ENCODE results near the gene HIPK1. TPM values are rescaled to one million over a fixed set of nuclear protein-coding genes. Genes with fewer than 3 reads are reported as not detected.
A peak's percentile ranks its signal among the peaks of the same experiment; 100 is the strongest.
"Not testable (repeated sequence)": the region's sequence is repeated elsewhere in the genome, so short reads cannot be mapped to it uniquely, and the experiment has no call there.

HIPK1 gene
- total and polyA plus RNA-seq, 2 donors: 23.5 to 41.7 TPM

GRCh38 chr1:113943028-113943811 lies 14.1 kb downstream of the HIPK1 start:
- H3K36me3 ChIP-seq (ENCODE audit: insufficient read depth): no peaks in the 10 kb centered on the region
- H3K4me1 ChIP-seq (ENCODE audit: insufficient read depth): peaks cover 2% of the 10 kb centered on the region
- H3K27ac ChIP-seq (ENCODE audit: low read depth): no peak overlapping the region
- no peak overlapping the region for H3K4me3 ChIP-seq (ENCODE audit: low read depth, low read length)
- no peak for DNase-seq (ENCODE audit: extremely low spot score)

GRCh38 chr1:113945329-113945728 lies 16.2 kb downstream of the HIPK1 start:
- DNase-seq (ENCODE audit: extremely low spot score): no peak
- no peak overlapping the region for H3K27ac ChIP-seq (ENCODE audit: low read depth)
- H3K36me3 ChIP-seq (ENCODE audit: insufficient read depth): no peaks in the 10 kb centered on the region
- H3K4me3 ChIP-seq (ENCODE audit: low read depth, low read length): no peak overlapping the region
- H3K4me1 ChIP-seq (ENCODE audit: insufficient read depth): peaks cover 2% of the 10 kb centered on the region
- 97% methylated on average over 1 of the region's 1 CpG for WGBS

GRCh38 chr1:113946112-113946511 lies 17.0 kb downstream of the HIPK1 start:
- WGBS: 79% methylated on average over 1 of the region's 1 CpG
- Histone ChIP-seq H3K36me3 (ENCODE audit: insufficient read depth) (no peaks in the 10 kb centered on the region), H3K4me1 (ENCODE audit: insufficient read depth) (peaks cover 2% of the 10 kb centered on the region), H3K4me3 (ENCODE audit: low read depth, low read length) (no peak overlapping the region), H3K27ac (ENCODE audit: low read depth) (no peak overlapping the region)
- no peak for DNase-seq (ENCODE audit: extremely low spot score)

- Histone ChIP-seq H3K27ac (ENCODE audit: low read depth) (peak overlapping the region; percentile 41), H3K4me1 (ENCODE audit: insufficient read depth) (peaks cover 2% of the 10 kb centered on the region), H3K4me3 (ENCODE audit: low read depth, low read length) (no peak overlapping the region), H3K36me3 (ENCODE audit: insufficient read depth) (no peaks in the 10 kb centered on the region)
- no peak for DNase-seq (ENCODE audit: extremely low spot score)
- 25% methylated on average over 3 of the region's 3 CpGs for WGBS
These were observed 17.7 kb downstream of the HIPK1 start for GRCh38 chr1:113946678-113947387.

GRCh38 chr1:113947388-113948107 lies 18.4 kb downstream of the HIPK1 start:
- H3K4me1 ChIP-seq (ENCODE audit: insufficient read depth): peaks cover 2% of the 10 kb centered on the region
- H3K36me3 ChIP-seq (ENCODE audit: insufficient read depth): no peaks in the 10 kb centered on the region
- WGBS: 16% methylated on average over 3 of the region's 3 CpGs
- DNase-seq (ENCODE audit: extremely low spot score): no peak
- H3K27ac ChIP-seq (ENCODE audit: low read depth): peak overlapping the region; percentile 41
- no peak overlapping the region for H3K4me3 ChIP-seq (ENCODE audit: low read depth, low read length)

GRCh38 chr1:113948151-113948550 lies 19.0 kb downstream of the HIPK1 start:
- not testable (repeated sequence) for DNase-seq (ENCODE audit: extremely low spot score); H3K27ac ChIP-seq (ENCODE audit: low read depth); H3K36me3 ChIP-seq (ENCODE audit: insufficient read depth); H3K4me3 ChIP-seq (ENCODE audit: low read depth, low read length); H3K4me1 ChIP-seq (ENCODE audit: insufficient read depth)
- WGBS: 67% methylated on average over 4 of the region's 4 CpGs

GRCh38 chr1:113949007-113949406 lies 19.9 kb downstream of the HIPK1 start:
- Histone ChIP-seq H3K4me3 (ENCODE audit: low read depth, low read length) (no peak overlapping the region), H3K36me3 (ENCODE audit: insufficient read depth) (no peaks in the 10 kb centered on the region), H3K27ac (ENCODE audit: low read depth) (no peak overlapping the region), H3K4me1 (ENCODE audit: insufficient read depth) (peaks cover 2% of the 10 kb centered on the region)
- WGBS: 45% methylated on average over 5 of the region's 5 CpGs
- DNase-seq (ENCODE audit: extremely low spot score): no peak

- Histone ChIP-seq H3K27ac (ENCODE audit: low read depth) (no peak overlapping the region), H3K4me1 (ENCODE audit: insufficient read depth) (peaks cover 2% of the 10 kb centered on the region), H3K4me3 (ENCODE audit: low read depth, low read length) (no peak overlapping the region), H3K36me3 (ENCODE audit: insufficient read depth) (no peaks in the 10 kb centered on the region)
- 95% methylated on average over 1 of the region's 1 CpG for WGBS
- no peak for DNase-seq (ENCODE audit: extremely low spot score)
These were observed 21.8 kb downstream of the HIPK1 start for GRCh38 chr1:113950908-113951307.

- no peak overlapping the region for H3K4me3 ChIP-seq (ENCODE audit: low read depth, low read length)
- no peak for DNase-seq (ENCODE audit: extremely low spot score)
- no peaks in the 10 kb centered on the region for H3K36me3 ChIP-seq (ENCODE audit: insufficient read depth)
- no peaks in the 10 kb centered on the region for H3K4me1 ChIP-seq (ENCODE audit: insufficient read depth)
- WGBS: 97% methylated on average over 2 of the region's 2 CpGs
- no peak overlapping the region for H3K27ac ChIP-seq (ENCODE audit: low read depth)
These were observed 22.6 kb downstream of the HIPK1 start for GRCh38 chr1:113951719-113952118.

GRCh38 chr1:113957984-113958383 lies 28.9 kb downstream of the HIPK1 start:
- Histone ChIP-seq H3K4me1 (ENCODE audit: insufficient read depth) (no peaks in the 10 kb centered on the region), H3K36me3 (ENCODE audit: insufficient read depth) (peaks cover 3% of the 10 kb centered on the region), H3K27ac (ENCODE audit: low read depth) (no peak overlapping the region), H3K4me3 (ENCODE audit: low read depth, low read length) (no peak overlapping the region)
- no peak for DNase-seq (ENCODE audit: extremely low spot score)
- 89% methylated on average over 1 of the region's 1 CpG for WGBS

GRCh38 chr1:113958691-113959090 lies 29.6 kb downstream of the HIPK1 start:
- 99% methylated on average over 1 of the region's 1 CpG for WGBS
- DNase-seq (ENCODE audit: extremely low spot score): no peak
- Histone ChIP-seq H3K4me1 (ENCODE audit: insufficient read depth) (no peaks in the 10 kb centered on the region), H3K36me3 (ENCODE audit: insufficient read depth) (peaks cover 7% of the 10 kb centered on the region), H3K27ac (ENCODE audit: low read depth) (no peak overlapping the region), H3K4me3 (ENCODE audit: low read depth, low read length) (no peak overlapping the region)

GRCh38 chr1:113963281-113963906 lies 34.3 kb downstream of the HIPK1 start:
- Histone ChIP-seq H3K4me3 (ENCODE audit: low read depth, low read length) (no peak overlapping the region), H3K4me1 (ENCODE audit: insufficient read depth) (no peaks in the 10 kb centered on the region), H3K36me3 (ENCODE audit: insufficient read depth) (peaks cover 9% of the 10 kb centered on the region), H3K27ac (ENCODE audit: low read depth) (no peak overlapping the region)
- no peak for DNase-seq (ENCODE audit: extremely low spot score)
- 90% methylated on average over 12 of the region's 12 CpGs for WGBS

GRCh38 chr1:113965703-113966412 lies 36.7 kb downstream of the HIPK1 start:
- DNase-seq (ENCODE audit: extremely low spot score): no peak
- 84% methylated on average over 4 of the region's 4 CpGs for WGBS
- Histone ChIP-seq H3K4me3 (ENCODE audit: low read depth, low read length) (no peak overlapping the region), H3K27ac (ENCODE audit: low read depth) (no peak overlapping the region), H3K36me3 (ENCODE audit: insufficient read depth) (peaks cover 11% of the 10 kb centered on the region), H3K4me1 (ENCODE audit: insufficient read depth) (no peaks in the 10 kb centered on the region)

Measured in urinary bladder (tissue), 4 donors.